Fibroblast of peridontal ligament (primary cell): ENCODE results near the gene CADM1.

ENCODE experiments used
- DNase-seq: peaks from one replicate; pipeline ENCODE4 v3.0.0-alpha.2; 2010; ENCODE audit errors: extremely low read depth

The CADM1 gene

DNA sequence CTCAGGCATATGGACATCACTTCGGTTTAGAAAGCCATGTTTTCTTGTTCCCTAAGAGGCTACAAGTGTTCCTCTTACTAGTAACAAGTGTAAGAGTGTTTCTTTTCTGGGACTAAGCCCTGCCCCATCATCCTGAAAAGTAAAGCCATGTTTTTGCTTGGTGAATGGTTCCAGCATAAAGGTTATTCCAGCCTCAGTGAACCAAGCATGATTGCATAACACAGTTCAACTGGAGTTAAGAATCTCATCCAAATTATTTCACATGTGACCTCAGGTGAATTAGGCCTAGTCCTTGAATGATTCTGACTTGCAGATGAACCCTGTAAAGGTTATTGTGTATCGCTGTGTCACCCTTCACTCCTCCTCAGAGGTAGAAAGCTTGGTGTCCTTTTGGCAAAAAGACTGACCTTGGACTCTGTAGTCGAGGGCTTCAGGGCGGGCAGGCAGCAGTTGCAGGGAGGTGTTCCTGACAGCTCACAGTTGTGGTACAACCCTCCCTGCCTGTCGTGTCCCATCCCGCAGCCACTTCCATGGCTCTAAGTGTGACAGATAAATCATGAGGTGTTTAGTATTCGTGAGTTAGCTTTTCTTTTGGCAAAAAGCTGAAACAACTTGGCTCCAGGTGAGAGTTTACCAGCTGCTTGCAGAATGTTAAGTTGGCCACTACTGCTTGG lies 321.8 kb downstream of the CADM1 start:
- no peak for DNase-seq

DNA sequence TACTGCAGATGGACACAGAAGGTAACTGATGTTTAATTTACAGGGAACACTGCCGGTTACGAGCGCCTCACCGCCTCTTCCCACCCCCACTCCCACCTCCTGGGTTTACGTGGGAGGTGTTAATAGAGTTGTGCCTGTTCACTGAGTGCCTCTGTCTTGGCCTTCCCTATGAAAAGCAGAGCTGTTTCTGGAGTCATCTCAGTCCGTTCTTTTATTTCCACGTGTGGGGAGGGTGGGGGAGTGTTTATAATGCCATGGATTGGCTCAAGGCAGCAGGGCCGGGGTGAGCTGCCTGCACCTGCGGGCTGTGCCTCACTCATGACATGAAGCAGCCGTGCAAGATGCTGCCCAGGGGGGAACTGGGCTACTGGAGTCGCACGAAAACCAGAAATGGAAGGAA lies 322.7 kb downstream of the CADM1 start:
- DNase-seq = no peak

DNA sequence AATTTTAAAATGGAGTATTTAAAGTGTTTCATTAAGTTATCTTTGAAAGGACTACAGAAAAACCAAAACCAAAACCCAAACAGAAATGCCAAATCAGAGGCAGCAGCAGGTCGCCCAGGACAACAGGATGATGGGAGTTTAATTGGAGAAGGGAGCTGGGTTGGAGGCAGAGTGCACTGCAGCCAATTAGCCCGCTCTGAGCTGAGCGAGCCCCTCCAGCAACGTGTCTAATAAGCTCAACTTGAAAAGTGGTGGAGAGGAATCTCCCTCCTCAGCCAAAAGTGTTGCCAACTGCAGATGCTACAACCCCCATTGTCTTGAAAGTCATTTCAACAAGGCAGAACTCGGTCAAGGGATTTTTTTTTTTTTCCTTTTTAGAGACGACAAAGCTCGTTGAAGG lies 323.9 kb downstream of the CADM1 start:
- DNase-seq = no peak

DNA sequence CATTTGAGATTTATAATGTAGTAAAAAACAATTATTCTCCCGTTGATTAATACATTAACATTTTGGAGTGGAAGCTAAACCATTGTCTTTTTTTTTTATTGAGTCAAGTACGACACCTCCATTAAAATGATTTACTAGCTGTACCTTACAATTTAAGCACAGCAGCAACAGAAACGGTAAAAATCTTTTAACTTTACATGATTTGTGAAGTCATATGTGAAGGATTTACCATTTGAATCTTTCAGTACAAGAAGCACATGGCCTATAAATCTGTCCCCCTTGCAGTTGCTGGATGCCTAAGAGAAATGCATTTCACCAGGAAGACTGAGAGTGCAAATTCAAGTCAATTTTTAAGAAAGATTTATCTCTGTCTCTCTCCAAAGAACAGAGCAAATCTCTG lies 324.6 kb downstream of the CADM1 start:
- no peak for DNase-seq

DNA sequence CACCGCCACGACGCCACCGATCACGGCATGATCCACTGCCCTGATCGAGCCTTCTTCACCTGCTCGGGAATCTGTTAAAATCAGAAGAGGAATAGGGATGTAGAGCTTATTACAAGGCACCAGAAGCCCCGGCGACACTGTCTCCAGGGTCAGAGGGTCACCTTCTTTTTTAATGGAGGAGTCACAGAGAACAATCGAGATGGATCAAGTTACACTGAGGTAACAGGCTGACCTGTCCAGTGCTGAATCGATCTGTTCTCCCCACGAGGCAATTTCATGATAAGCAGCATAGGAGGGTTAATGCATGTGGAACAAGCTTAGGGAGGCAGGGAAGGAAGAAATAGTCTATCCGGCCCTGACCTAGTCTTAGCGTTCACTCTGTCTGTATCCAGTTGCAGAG lies 325.5 kb downstream of the CADM1 start:
- no peak for DNase-seq

DNA sequence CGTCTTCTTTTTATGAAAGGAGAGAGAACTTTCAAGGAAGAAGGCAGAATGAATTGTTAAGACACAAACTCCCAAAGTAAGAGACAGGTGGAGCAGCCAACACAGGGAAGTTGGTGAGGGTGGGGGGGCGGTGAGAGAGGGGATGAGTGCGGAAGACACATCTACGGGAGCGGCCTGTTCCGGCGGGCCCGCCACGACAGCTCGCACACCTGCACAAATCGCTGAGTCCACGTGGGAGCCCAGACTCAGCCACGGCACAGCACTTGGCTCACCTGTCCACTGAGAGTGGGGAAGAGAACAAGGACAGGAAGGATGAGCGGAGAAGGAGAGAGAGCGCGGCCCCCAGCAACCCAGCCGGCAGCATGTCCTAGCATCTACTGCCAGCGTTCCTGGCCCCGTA lies 331.1 kb downstream of the CADM1 start:
- no peak for DNase-seq

DNA sequence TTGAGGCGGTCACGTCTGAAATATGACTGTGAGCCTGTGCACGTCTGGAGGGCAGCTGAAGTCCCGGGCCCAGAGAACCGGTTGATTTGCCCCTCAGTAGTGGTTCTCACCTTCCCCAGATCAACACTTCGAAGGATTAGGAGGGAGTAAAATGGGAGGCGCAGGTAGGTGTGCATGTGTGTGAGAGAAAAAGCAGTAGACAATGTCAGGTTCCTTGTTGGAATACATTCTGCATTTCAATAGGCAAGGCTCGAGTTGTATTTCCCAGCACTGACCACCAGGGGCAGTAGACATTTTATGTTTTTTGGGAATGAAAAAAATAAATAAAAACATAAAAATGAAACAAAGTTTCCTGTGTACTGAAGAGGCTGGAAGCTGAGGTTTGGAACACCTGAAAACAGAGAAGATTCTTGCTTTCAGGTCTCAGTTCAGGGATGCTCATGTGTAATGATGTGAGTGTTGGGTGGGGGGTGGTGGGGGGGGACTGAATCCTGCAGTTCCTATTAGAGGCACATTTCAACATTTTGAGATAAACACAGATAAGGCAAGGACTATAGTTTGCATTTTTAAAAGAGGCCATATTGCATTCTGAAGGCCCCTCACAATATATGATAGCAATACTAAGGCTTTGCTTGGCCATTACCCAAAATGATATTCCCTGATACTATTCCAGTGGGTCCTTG lies 333.9 kb downstream of the CADM1 start:
- peak; percentile 42 for DNase-seq

DNA sequence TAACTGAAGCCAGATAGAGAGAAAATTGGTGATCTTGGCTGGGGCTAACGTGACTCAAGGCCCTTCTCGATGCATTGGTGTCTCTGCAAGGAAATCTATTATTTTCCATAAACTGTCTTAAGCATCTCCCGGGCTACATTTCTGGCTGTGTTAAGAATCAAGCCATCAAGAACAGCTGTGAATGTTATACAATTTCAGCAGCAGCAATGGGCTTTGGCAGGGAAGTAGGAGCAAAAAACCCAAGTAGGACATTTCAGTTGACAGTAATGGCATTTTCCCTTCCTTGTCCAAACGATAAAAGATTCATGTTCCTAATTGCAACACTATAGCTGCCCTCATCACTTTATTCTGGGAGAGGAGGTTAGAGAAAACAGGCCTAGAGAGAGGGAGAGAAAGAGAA lies 335.0 kb downstream of the CADM1 start:
- DNase-seq = no peak

DNA sequence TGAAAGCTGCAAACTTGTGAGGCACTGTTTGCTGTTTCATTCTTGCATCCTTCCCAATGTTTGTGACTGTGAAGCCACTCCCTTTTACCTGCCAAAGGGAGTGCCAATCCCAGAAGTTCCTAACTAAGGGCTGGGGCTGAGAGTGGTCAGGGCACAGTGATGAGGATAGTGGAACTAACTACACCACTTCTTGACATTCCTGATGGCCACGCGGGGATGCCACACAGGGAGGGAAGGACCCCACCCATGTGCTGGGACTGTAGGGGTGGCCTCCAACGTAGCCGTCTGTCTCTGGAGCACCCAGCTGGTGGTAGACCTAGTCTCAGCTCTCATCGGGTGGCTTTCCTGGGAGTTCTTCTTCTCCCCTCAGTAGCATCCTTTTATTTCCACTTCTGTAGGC lies 335.5 kb downstream of the CADM1 start:
- DNase-seq = no peak

DNA sequence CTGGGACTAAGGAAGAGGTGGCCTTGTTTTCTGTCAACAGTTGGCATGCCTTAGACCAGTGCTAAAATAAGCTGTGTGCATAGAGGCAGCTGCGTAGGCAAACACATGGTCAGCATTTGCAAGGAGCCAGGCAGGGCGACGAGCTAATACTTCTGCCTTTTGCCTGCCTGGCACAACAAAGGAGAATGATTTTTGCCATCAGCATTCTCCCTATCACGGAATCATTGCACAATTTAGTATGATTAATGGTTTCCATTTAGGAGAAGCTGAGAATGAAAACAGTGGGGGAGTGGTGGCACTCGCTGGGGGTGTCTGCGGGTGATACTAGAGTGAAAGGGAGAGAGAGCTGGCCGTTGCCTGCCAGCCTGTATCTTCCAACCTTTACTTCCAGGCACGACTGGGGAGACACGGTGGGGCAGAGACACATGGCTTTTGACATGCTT lies 336.0 kb downstream of the CADM1 start:
- DNase-seq = no peak

DNA sequence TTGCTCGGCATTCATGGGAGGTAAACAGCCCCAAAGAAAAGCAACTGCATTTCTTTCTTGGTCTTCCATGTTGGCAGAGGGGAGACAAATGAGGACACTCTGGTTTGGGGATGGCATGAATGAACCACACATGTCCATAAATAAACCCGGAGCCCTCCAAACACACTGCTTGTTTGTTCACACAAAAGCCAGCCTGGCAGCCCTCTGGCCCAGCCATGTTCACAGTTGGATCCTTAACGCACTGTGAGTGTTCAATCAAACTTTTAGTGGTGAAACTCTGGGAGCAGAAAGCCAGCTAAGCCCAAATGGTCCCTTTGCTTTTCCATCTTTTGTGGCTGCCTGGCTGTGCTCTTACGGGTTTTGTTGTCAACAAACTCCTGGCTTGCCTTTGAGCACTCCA lies 336.8 kb downstream of the CADM1 start:
- DNase-seq = no peak

DNA sequence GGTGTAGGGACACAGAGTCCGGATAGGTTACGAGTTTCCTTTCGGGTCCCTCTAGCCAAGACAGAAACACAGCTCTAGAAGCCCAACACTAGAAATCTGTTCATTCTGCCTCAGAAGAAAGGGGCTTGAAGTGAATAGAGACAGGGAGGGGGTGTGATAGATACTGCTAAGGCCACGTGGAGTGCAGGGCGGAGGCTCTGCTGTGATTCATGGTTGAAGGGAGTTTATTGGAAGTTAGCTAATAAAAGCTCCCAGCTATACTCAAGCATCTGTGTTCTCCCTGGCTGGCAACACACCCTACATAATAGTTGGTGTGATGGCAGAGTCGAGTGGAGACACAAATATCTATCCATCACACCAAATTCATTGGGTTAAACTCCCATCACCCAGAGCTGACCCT lies 337.4 kb downstream of the CADM1 start:
- no peak for DNase-seq

DNA sequence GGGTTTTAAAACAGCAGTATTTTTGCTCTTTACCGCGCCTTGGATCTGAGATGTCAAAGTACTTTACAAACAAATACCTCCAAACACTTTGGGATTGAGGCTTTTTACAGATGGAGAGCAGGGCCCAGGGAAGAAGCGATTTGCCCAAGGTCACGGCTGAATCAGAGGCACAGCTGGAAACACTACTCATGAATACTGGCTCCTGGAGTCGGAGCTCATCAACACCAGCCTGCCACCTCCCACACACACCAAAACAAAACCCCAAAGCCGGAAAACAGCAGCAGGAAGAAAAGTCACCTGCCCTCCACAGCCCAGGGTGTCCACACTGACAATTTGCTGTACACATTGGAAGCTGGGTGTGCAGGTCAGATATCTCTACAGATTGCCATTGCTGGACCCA lies 339.4 kb downstream of the CADM1 start:
- DNase-seq = no peak

DNA sequence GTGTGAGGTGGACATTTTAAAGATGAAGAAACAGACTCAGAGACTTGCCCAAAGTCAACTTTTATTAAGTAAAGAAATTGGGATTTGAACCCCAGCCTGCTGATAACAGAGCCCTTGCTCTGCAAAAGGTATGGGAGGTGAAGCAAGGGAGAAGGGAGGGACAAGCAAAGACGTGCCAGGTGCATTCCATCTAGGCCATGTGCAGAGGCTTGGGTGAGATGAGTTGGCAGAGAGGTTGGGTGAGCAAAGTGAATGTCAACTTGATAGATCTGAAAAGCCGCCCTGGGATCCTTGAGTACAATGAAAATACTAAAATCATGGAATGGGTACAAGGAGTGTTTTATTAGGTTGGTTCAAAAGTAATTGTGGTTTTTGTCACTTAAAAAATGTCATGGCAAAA lies 341.3 kb downstream of the CADM1 start:
- no peak for DNase-seq

DNA sequence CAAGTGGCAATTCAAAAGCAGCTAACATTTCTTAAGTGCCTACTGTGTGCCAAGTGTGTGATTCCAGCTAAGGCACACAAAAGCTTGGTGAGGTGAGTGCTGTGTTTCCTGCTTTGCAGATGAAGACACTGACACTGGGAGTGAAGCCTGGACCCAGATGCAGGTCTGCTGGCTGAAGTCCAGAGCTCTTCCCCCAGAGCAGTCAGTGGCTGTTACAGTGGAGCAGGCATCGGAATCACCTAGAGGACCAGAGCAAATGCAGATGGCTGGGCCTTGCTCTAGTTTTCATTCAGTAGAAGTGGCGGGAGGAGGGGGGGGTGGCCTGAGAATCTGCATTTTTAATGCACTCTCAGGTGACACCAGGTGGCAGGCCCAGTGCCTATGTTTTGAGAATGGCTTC lies 342.3 kb downstream of the CADM1 start:
- DNase-seq = no peak

DNA sequence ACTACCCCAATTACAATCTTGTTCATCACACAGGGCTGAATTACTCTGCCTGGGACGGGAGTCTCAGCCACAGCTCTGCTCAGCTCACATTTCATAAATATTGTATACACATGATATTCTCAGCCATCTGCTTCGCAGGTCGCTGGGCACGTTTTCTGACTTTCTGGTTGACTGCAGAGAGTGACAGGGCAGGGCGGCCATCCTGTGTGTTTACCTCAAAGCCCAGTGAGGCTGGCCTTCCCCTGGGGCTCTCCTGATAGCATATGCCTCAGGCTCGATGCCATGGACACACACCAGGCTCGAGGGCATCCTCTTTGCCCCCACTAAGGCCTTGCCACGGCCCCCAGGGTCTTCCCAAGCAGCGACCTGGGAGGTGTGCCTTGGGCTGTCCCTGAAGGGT lies 345.0 kb downstream of the CADM1 start:
- no peak for DNase-seq

DNA sequence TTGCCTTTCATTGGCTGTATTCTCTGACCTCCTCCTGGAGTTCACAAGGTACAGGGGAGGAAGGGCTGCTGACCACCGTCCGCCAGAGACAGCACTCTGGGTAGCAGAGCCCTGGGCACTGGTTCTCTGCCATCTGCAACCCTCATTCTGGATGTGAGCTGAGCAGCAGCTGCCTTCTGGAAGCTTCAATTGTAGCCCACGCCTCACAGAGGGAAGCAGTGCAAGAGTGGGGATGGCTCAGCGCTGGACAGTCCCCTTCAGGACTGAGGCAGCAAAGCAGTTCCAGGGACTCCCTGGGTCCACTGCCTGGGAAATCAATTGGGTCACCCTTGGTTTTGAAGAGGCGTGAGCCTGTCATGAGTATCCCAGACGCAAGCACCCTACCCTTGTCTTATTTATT lies 346.2 kb downstream of the CADM1 start:
- DNase-seq = no peak

DNA sequence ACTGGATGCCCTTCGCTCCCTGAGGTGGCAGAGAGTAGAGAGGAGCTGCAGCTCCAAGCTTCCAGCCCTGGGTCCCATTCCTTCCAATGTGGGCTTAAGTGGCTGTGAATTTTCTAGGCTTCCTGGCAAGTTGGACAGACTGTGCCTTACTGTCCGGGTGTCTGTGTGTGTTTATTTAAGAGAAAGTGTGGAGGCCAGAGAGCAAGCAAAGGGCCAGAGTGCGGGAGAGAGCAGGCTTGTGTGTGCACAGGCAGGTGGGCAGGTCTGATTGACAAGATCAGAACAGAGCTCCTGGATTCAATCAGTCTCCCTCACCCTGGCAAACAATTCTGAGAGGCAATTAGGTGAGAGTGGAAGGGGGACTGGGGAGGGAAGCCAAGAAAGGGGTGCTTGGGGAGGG lies 347.0 kb downstream of the CADM1 start:
- no peak for DNase-seq

DNA sequence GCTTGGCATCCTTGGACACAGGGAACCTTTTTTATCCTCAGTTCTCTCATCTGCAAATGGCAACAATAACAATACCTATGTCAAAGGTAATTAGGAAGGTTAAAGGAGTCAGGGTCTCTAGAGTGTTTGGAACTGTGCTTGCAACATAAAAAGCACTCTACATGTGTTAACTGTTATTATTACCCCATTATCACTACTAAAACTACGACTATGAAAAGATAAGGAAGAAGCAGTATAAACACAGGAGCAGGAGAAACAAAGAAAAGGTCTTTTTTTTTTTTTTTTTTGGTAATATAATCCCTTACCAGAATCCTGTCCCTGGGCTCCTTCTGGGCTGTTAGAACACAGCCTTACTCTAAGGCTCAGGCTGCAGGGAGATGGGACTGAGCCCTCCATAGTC lies 348.2 kb downstream of the CADM1 start:
- DNase-seq = no peak

DNA sequence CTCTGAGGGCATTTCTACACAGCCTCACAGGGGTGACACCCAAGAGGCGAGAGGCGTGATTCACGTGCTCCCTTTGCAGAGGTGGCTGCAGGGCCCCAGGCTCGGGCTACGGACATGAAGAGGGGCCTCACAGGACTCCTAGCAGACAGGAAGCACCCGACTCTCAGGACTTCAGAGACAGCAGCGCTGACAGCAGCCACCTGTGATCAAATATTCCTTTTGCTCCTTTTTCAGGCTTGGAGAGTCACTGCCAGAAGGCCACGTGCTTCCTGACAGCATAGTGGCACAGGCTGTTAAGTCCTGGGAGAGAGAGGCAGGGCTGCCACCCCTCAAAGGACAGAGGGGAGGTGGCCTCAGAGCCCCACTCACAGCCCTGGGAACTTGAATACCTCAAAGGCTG lies 348.9 kb downstream of the CADM1 start:
- DNase-seq = no peak

DNA sequence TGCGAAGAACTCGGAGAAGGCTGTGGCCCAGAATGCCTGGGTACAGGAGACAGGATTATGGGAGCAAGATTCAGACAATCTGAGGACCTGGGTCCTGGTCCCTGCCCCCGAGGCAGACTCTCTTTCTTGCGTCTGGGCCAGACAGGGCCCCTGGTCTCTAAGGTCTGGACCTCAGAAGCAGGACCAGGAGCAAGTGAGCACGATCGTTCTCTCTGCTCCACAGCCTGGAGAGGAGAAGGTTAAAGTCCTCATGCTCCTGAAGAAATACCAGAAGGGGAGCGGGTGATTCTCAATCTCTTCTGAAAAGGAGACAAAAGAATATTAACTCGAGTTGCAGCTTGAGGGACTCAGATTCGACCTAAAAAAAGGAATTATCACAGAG lies 349.9 kb downstream of the CADM1 start:
- DNase-seq = no peak

DNA sequence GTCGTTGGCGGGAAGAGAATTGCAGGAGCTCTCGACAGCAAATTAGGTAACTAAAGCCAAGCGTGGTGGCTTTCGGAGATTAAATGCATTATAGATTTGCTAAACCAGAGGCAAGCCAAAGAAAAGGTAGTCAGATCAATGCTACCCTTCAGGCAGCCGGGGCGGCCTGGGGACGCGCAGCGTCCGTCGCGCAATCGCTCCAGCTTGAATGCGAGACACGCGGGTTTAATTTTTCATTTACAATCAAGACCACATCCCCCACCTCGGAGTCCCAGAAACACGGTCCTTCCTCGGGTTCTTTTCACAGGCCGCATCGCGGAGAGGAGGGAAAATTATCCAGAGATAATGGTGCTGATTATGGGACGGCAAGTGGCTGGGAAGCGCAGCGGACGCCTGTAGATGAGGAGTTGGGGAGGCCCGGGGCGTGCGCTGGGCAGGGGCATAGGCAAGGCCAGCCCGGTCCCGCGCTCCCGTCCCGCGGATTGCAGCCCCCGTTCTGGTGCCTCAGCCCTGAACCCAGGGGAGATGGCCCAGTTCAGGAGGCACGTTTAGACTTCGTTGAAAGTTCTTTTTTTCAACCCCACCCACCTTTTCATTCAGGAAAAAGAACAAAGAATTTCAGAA lies 350.4 kb downstream of the CADM1 start:
- no peak for DNase-seq

DNA sequence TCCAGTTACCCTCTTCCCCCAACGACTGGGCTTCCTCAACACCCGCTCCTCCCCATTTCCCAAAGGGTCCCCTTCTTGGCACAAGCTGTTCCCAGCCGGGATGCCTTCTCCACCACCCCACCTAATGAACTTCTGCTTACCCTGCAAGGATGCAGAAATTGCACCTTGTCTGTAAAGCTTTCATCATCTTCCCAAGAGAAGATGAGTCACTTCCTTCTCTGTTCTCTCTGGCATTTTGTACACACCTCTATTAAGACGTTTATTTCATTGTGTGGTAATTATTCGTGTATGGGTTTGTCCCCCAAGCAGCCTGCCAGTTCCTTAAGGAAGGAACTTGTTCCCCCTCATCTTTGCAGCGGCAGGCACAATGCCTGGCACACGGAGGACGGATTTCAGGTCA lies 351.1 kb downstream of the CADM1 start:
- DNase-seq = no peak

DNA sequence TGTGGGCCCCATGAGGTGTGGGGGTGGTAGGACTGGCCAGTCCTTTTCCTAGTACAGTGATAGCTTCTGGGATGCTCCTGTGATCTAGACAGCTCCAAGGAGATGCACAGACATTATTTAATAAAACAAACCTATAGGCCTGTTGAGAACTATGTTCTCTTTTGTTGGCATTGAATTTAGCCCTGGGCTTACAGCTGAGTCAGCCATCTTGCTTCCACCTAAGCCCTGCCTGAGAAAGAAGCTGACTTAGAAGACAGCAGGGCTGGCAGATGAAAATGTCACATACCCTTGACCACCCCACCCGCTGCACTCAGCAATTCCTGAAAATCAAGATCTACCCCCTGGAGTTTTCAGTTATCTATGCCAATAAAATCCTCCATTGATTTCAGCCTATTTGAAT lies 353.2 kb downstream of the CADM1 start:
- DNase-seq = no peak
